SK-N-MC (cell line): Measurements from ENCODE around the gene ADAMTS7.

Experiments used
- EZH2 ChIP-seq: fragments of 200-600 bp; sonication (generic); IDR thresholded peaks from one replicate; pipeline ENCODE4 v1.6.1; 2017; ENCODE audit warnings: antibody characterized with exemption
- FOXP2 ChIP-seq: optimal IDR thresholded peaks from 2 replicates; pipeline ENCODE3; 2011; ENCODE audit warnings: mild to moderate bottlenecking, moderate library complexity; ENCODE audit not compliant: insufficient read depth; ENCODE audit errors: extremely low read length, control extremely low read depth
- POLR2AphosphoS5 ChIP-seq: IDR thresholded peaks from 2 replicates; pipeline ENCODE4 v1.6.1; 2012; ENCODE audit warnings: mild to moderate bottlenecking, low read depth, low read length, borderline replicate concordance

GRCh38 chr15:78810362-78811123 lies 721 bp downstream of the ADAMTS7 start:
- TF ChIP-seq POLR2AphosphoS5 (no peak), EZH2 (peak; percentile 43), FOXP2 (no peak)
